Measurements from ENCODE around the gene SCRN1.

The SCRN1 gene

DNA sequence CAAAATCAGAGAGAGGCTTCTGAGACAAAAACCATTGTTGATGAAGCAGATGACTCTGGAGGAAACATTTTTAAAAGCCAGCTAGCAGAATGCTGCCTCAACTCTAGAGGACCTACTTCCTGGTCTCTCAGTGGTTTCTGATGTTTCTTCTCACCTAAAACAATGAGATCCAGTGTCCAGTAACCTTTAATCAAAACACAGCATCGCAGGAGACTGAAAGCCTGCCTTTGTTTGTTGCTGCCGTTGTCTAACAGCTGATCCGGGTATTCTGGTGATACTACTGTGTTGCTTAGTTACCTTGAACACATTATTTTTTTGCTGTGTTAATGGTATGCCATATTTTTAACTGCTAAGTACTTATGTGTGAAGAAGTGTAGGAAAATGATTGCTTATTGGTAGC, 112.4 kb downstream of the SCRN1 start:
- H3K4me3 ChIP-seq (ENCODE audit: low read length) = no peak overlapping the region
- H3K9me3 ChIP-seq (ENCODE audit: insufficient read depth, low read depth, low read length) = no peaks in the 10 kb centered on the region
- no peaks in the 10 kb centered on the region for H3K27me3 ChIP-seq (ENCODE audit: insufficient read depth, low read length)
- H3K36me3 ChIP-seq (ENCODE audit: insufficient read depth, low read length) = no peaks in the 10 kb centered on the region
- H3K4me1 ChIP-seq (ENCODE audit: insufficient read depth, low read length) = peaks cover 8% of the 10 kb centered on the region
- H3K9ac ChIP-seq (ENCODE audit: low read depth, low read length) = no peak overlapping the region
- WGBS = 93% methylated on average over 3 of the region's 3 CpGs
- H3K27ac ChIP-seq (ENCODE audit: low read depth, low read length) = no peak overlapping the region

DNA sequence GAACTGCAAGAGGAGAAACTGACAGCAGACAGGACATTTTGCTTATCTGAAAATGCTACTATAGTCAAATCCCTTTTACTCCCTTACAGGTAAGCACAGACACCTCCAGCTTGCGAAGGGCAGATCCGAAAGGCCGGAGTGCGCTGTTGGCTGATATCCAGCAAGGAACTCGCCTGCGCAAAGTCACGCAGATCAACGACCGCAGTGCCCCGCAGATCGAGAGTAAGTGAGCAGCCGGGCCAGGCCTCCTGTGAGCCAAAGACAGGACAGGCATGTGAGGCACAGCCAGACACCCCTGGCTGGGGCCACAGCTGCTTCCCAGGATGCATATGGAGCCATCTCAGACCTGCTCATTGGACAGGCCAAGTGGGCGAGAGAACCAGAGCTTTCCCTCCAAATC, 113.9 kb downstream of the SCRN1 start:
- H3K27me3 ChIP-seq (ENCODE audit: insufficient read depth, low read length) = no peaks in the 10 kb centered on the region
- H3K4me3 ChIP-seq (ENCODE audit: low read length) = no peak overlapping the region
- 93% methylated on average over 13 of the region's 13 CpGs for WGBS
- no peaks in the 10 kb centered on the region for H3K9me3 ChIP-seq (ENCODE audit: insufficient read depth, low read depth, low read length)
- no peaks in the 10 kb centered on the region for H3K4me1 ChIP-seq (ENCODE audit: insufficient read depth, low read length)
- H3K36me3 ChIP-seq (ENCODE audit: insufficient read depth, low read length) = no peaks in the 10 kb centered on the region
- no peak overlapping the region for H3K9ac ChIP-seq (ENCODE audit: low read depth, low read length)
- no peak overlapping the region for H3K27ac ChIP-seq (ENCODE audit: low read depth, low read length)

DNA sequence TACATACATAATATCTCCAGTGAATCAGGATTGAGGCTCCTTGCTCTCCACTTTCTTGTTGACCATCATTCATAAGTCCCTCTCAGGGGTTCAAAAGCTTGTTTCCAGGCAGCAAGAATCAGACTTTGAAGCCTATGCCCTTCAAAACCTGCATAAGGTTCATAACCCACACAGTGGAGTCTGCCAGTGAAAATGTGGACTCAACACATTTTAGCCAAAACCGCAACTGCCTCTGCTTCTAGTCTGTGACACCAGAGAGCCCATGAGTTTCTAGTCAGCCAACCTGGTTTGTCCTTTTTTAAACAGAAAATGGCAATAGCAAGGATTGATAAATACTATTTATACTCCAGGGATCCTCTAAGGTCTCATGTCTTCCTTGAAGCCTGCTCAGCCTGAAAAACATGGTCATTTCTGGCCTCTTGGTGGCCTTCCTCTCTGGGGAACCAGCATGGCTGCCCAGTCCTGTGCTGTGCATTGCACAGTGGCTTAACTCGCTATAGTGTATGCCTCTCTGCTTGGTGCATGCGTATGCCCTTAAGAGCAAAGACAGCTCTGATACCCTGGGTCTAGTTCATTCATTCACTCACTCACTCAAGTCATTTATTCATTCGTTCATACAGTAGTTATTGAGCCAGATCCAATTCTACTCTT, 115.8 kb downstream of the SCRN1 start:
- H3K27ac ChIP-seq (ENCODE audit: low read depth, low read length) = no peak overlapping the region
- WGBS = 93% methylated on average over 4 of the region's 4 CpGs

DNA sequence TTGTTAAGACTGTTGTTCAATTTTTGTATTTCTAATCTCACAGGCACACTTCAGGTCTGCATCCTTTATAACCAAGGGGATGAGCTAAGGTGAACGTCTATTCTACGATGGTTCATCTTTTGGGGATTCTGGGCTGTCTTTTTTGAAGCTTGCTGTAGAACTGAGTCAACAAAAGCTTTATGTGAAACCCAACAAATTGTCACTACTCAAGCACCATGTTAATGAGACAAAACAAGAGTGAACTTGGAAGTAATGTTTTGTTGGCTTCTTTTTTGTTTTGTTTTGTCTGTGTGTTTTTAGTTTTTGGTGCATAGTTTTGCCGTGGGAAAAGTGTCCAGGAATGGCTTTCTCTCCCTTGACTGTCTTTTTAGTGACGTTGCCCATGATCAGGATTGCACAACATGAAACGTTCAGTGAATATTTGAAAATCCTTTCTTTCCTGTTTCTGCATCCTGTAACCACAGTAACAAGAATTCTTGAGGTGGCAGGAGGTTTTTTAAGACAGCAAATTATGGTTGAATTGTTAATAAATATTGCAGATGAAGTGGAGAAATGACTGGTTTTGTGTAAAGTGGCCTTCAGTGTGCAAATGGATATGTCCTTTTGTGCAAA, 117.7 kb downstream of the SCRN1 start:
- Histone ChIP-seq H3K36me3 (ENCODE audit: insufficient read depth, low read length) (no peaks in the 10 kb centered on the region), H3K27ac (ENCODE audit: low read depth, low read length) (no peak overlapping the region), H3K9ac (ENCODE audit: low read depth, low read length) (no peak overlapping the region), H3K4me3 (ENCODE audit: low read length) (no peak overlapping the region), H3K4me1 (ENCODE audit: insufficient read depth, low read length) (no peaks in the 10 kb centered on the region), H3K9me3 (ENCODE audit: insufficient read depth, low read depth, low read length) (no peaks in the 10 kb centered on the region), H3K27me3 (ENCODE audit: insufficient read depth, low read length) (no peaks in the 10 kb centered on the region)
- WGBS = 88% methylated on average over 5 of the region's 5 CpGs

More for the DNA sequence above, 115.8 kb downstream of the SCRN1 start:
- H3K36me3 ChIP-seq (ENCODE audit: insufficient read depth, low read length) = no peaks in the 10 kb centered on the region
- no peaks in the 10 kb centered on the region for H3K4me1 ChIP-seq (ENCODE audit: insufficient read depth, low read length)
- H3K9me3 ChIP-seq (ENCODE audit: insufficient read depth, low read depth, low read length) = no peaks in the 10 kb centered on the region
- H3K9ac ChIP-seq (ENCODE audit: low read depth, low read length) = no peak overlapping the region
- no peak overlapping the region for H3K4me3 ChIP-seq (ENCODE audit: low read length)
- no peaks in the 10 kb centered on the region for H3K27me3 ChIP-seq (ENCODE audit: insufficient read depth, low read length)
